CD14-positive monocyte (primary cell): ENCODE data around the gene SRCIN1. TPM values are rescaled to one million over a fixed set of nuclear protein-coding genes. Genes with fewer than 3 reads are reported as not detected.

ENCODE experiments used
- DNase-seq, 3 donors: peaks; one replicate each; pipeline ENCODE4 v3.0.0-alpha.2; 2011 to 2022
- H2AFZ ChIP-seq: 2 replicates; pipeline ENCODE4 v1.6.0; 2012; ENCODE audit warnings: mild to moderate bottlenecking, low read depth, low read length, inconsistent platforms; ENCODE audit not compliant: insufficient read depth, poor library complexity, severe bottlenecking
- H3K27ac ChIP-seq, 2 donors: 1 replicate in 1 of 2; 2 replicates in 1 of 2; pipeline ENCODE4 v1.5.1; 2012 to 2013; ENCODE audit warnings: low read length in 2 of 2, control low read depth in 1 of 2, inconsistent platforms in 1 of 2, low read depth in 1 of 2, mild to moderate bottlenecking in 1 of 2
- H3K27me3 ChIP-seq, 2 donors: one replicate each; pipeline versions ENCODE4 v1.6.0 to v1.6.1; 2011 to 2013; ENCODE audit warnings: low read length in 2 of 2; ENCODE audit not compliant: control insufficient read depth in 2 of 2, insufficient read depth in 2 of 2
- H3K36me3 ChIP-seq, 2 donors: replicated peaks in 1 of 2; 1 replicate in 1 of 2; 2 replicates in 1 of 2; pipeline versions ENCODE4 v1.5.1 to v1.6.1; 2012 to 2013; ENCODE audit warnings: low read length in 2 of 2, control low read depth in 1 of 2, inconsistent platforms in 1 of 2, mild to moderate bottlenecking in 1 of 2; ENCODE audit not compliant: insufficient read depth in 2 of 2, control insufficient read depth in 1 of 2
- H3K4me1 ChIP-seq, 2 donors: 1 replicate in 1 of 2; 2 replicates in 1 of 2; pipeline versions ENCODE4 v1.5.1 to v1.6.1; 2012 to 2013; ENCODE audit warnings: low read length in 2 of 2, control low read depth in 1 of 2, inconsistent platforms in 1 of 2, mild to moderate bottlenecking in 1 of 2, moderate library complexity in 1 of 2; ENCODE audit not compliant: insufficient read depth in 2 of 2, control insufficient read depth in 1 of 2
- H3K4me2 ChIP-seq: replicated peaks from 2 replicates; pipeline ENCODE3; 2012; ENCODE audit warnings: low read length, moderate library complexity, mild to moderate bottlenecking; ENCODE audit not compliant: poor library complexity, severe bottlenecking; ENCODE audit errors: extremely low read depth
- H3K4me3 ChIP-seq, 3 experiments: fragments of 200-600 bp in 1 of 3; sonication (generic) in 1 of 3; replicated peaks in 1 of 3; 1 replicate in 2 of 3; 2 replicates in 1 of 3; pipeline ENCODE4 v1.5.1; 2011 to 2013; ENCODE audit warnings: low read length in 3 of 3, mild to moderate bottlenecking in 3 of 3, control low read depth in 2 of 3, low read depth in 2 of 3, inconsistent platforms in 1 of 3, moderate library complexity in 1 of 3
- H3K79me2 ChIP-seq: 2 replicates; pipeline ENCODE4 v1.6.0; 2012; ENCODE audit warnings: mild to moderate bottlenecking, control low read depth, inconsistent platforms, low read length, moderate library complexity; ENCODE audit not compliant: insufficient read depth
- H3K9ac ChIP-seq: 2 replicates; pipeline ENCODE4 v1.6.0; 2017; ENCODE audit warnings: low read length, mild to moderate bottlenecking; ENCODE audit not compliant: insufficient read depth, poor library complexity, severe bottlenecking
- H3K9me3 ChIP-seq, 2 donors: replicated peaks in 1 of 2; 1 replicate in 1 of 2; 2 replicates in 1 of 2; pipeline versions ENCODE4 v1.5.1 to v1.6.1; 2012 to 2013; ENCODE audit warnings: low read length in 2 of 2, control low read depth in 1 of 2; ENCODE audit not compliant: control insufficient read depth in 1 of 2, insufficient read depth in 1 of 2
- H4K20me1 ChIP-seq: 2 replicates; pipeline ENCODE4 v1.6.0; 2012; ENCODE audit warnings: mild to moderate bottlenecking, low read length, control low read depth, moderate library complexity; ENCODE audit not compliant: insufficient read depth
- H3K27ac Mint-ChIP-seq, 7 donors: one replicate each; pipeline ENCODE4 v1.8.0; 2020; ENCODE audit warnings: mild to moderate bottlenecking in 7 of 7, mixed read lengths in 7 of 7, moderate library complexity in 6 of 7, inconsistent platforms in 2 of 7
- H3K27me3 Mint-ChIP-seq, 3 donors: one replicate each; pipeline ENCODE4 v1.8.0; 2021 to 2022; ENCODE audit warnings: low read depth in 3 of 3, mild to moderate bottlenecking in 3 of 3, mixed read lengths in 3 of 3, moderate library complexity in 3 of 3, inconsistent platforms in 1 of 3
- H3K36me3 Mint-ChIP-seq, 2 donors: one replicate each; pipeline ENCODE4 v1.8.0; 2020; ENCODE audit warnings: mixed read lengths in 2 of 2, inconsistent platforms in 1 of 2, mild to moderate bottlenecking in 1 of 2
- H3K4me1 Mint-ChIP-seq: one replicate; pipeline ENCODE4 v1.8.0; 2020; ENCODE audit warnings: mild to moderate bottlenecking, mixed read lengths
- H3K4me3 Mint-ChIP-seq, 2 donors: one replicate each; pipeline ENCODE4 v1.8.0; 2020; ENCODE audit warnings: mild to moderate bottlenecking in 2 of 2, mixed read lengths in 2 of 2, moderate library complexity in 1 of 2
- H3K9me3 Mint-ChIP-seq, 7 donors: one replicate each; pipeline ENCODE4 v1.8.0; 2020 to 2022; ENCODE audit warnings: mixed read lengths in 7 of 7, mild to moderate bottlenecking in 6 of 7, moderate library complexity in 6 of 7, inconsistent platforms in 2 of 7
- WGBS: methylation state at CpG from one replicate; pipeline ENCODE4 v1.1.5; 2013; ENCODE audit warnings: missing lambda C conversion rate; ENCODE audit not compliant: insufficient coverage; 5-methylcytosine and 5-hydroxymethylcytosine counted together
- intact Hi-C, 2 donors: fragments of 100-400 bp; cut with micrococcal nuclease; formaldehyde crosslinking; loops; one replicate each; pipeline versions ENCODE4 v1.15.0 to v1.15.1; 2023
- polyA plus RNA-seq, 3 donors: library from polyadenylated mRNA; depleted of rRNA in 1 of 3; unstranded in 2 of 3; stranded (reverse) in 1 of 3; fragments of 300-500 nt in 2 of 3; fragments of >200 nt in 1 of 3; fragmentation: Illumina TruSeq in 2 of 3; gene quantifications; 1 replicate in 2 of 3; 2 replicates in 1 of 3; pipeline ENCODE4 v1.2.3, GENCODE V29; 2012 to 2021
- TF ChIP-seq, protein P1 (sequence below): fragments of 200-600 bp; IDR thresholded peaks from one replicate; pipeline ENCODE4 v1.8.0; 2022; ENCODE audit warnings: antibody characterized with exemption, mild to moderate bottlenecking

SRCIN1 gene
- polyA plus RNA-seq, 3 donors = 0.01 TPM; not detected in 2

DNA sequence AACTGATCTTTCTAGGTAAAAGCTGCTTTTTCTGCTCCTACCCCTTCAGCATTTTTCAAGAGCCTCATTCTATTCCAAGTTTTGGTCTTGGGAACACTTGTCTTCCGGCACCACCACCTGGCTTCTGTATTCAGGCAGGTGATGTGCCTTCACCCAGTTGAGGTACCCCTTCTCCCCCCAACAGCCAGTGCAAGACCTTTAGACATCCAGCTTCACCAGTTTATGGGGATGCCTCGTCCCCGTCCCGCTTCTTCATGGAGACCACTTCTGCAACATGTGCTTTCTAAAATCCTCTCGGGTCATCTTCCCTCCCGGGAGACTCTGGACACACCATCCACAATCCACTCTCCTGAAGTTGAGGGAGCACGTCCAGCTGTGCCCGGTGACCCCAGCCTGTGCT, 69.9 kb downstream of the SRCIN1 start:
- Histone ChIP-seq H4K20me1 (no peaks in the 10 kb centered on the region), H3K4me3 (no peak overlapping the region), H3K79me2 (no peaks in the 10 kb centered on the region), H3K9ac (no peak overlapping the region), H3K27me3 (no peaks in the 10 kb centered on the region), H2AFZ (no peak overlapping the region), H3K27ac (no peak overlapping the region), H3K4me2 (no peak overlapping the region), H3K4me1 (no peaks in the 10 kb centered on the region), H3K9me3 (no peaks in the 10 kb centered on the region), H3K36me3 (no peaks in the 10 kb centered on the region)
- TF ChIP-seq, protein P1, sequence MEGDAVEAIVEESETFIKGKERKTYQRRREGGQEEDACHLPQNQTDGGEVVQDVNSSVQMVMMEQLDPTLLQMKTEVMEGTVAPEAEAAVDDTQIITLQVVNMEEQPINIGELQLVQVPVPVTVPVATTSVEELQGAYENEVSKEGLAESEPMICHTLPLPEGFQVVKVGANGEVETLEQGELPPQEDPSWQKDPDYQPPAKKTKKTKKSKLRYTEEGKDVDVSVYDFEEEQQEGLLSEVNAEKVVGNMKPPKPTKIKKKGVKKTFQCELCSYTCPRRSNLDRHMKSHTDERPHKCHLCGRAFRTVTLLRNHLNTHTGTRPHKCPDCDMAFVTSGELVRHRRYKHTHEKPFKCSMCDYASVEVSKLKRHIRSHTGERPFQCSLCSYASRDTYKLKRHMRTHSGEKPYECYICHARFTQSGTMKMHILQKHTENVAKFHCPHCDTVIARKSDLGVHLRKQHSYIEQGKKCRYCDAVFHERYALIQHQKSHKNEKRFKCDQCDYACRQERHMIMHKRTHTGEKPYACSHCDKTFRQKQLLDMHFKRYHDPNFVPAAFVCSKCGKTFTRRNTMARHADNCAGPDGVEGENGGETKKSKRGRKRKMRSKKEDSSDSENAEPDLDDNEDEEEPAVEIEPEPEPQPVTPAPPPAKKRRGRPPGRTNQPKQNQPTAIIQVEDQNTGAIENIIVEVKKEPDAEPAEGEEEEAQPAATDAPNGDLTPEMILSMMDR = no peak
- 85% methylated on average over 8 of the region's 8 CpGs for WGBS
- no peak overlapping the region for H3K4me3 Mint-ChIP-seq
- peaks cover 7 to 20% (median 16%) of the 10 kb centered on the region in 3 donors for H3K27me3 Mint-ChIP-seq
- no peaks in the 10 kb centered on the region for H3K4me1 Mint-ChIP-seq
- intact Hi-C loops = no loop called here
- no peaks in the 10 kb centered on the region for H3K9me3 Mint-ChIP-seq
- DNase-seq = no peak
- no peak overlapping the region for H3K27ac Mint-ChIP-seq
- H3K36me3 Mint-ChIP-seq = no peaks in the 10 kb centered on the region

DNA sequence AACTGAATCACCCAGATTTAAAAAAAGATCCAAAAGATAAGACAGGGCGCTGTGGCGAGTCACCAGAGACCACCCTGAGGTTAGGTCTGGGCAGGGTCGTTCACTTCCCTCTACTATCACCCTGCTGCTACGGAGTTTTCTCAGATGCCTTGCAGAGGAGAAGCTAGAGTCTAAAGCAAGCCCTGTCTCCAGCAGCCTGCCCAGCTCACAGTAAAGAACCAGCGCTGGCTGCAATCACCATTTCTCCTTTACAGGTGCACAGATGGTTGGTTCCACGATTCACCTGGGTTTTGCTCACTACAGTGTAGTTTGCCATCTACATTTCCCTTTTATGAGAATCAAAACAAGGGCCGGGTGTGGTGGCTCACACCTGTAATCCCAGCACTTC, 71.3 kb downstream of the SRCIN1 start:
- Histone ChIP-seq H3K79me2 (no peaks in the 10 kb centered on the region), H2AFZ (no peak overlapping the region), H3K36me3 (no peaks in the 10 kb centered on the region), H3K27me3 (no peaks in the 10 kb centered on the region), H4K20me1 (no peaks in the 10 kb centered on the region), H3K9me3 (no peaks in the 10 kb centered on the region), H3K4me3 (no peak overlapping the region), H3K4me1 (no peaks in the 10 kb centered on the region), H3K4me2 (no peak overlapping the region), H3K9ac (no peak overlapping the region), H3K27ac (no peak overlapping the region)
- peaks cover 0 to under 1% (median 0%) of the 10 kb centered on the region in 7 donors for H3K9me3 Mint-ChIP-seq
- peaks cover 8 to 27% (median 18%) of the 10 kb centered on the region in 3 donors for H3K27me3 Mint-ChIP-seq
- intact Hi-C loops = no loop called here
- no peak for DNase-seq
- H3K4me3 Mint-ChIP-seq = no peak overlapping the region
- no peaks in the 10 kb centered on the region for H3K36me3 Mint-ChIP-seq
- WGBS = 81% methylated on average over 6 of the region's 7 CpGs
- H3K4me1 Mint-ChIP-seq = no peaks in the 10 kb centered on the region
- no peak overlapping the region for H3K27ac Mint-ChIP-seq
- TF ChIP-seq, protein P1 = no peak
